Fibroblast of pulmonary artery (primary cell): Measurements from ENCODE around the gene PTMA.

Experiments used
- DNase-seq: peaks from one replicate; pipeline ENCODE4 v3.0.0-alpha.2; 2010; ENCODE audit warnings: low read depth
- H3K4me3 ChIP-seq: replicated peaks from 2 replicates; pipeline ENCODE4 v1.5.1; 2011; ENCODE audit warnings: low read depth, mild to moderate bottlenecking, control low read depth, low read length, moderate library complexity
- TF ChIP-seq, protein P1 (sequence below): IDR thresholded peaks from 2 replicates; pipeline ENCODE4 v1.5.1; 2011; ENCODE audit warnings: mild to moderate bottlenecking, control low read depth, low read length, inconsistent platforms; ENCODE audit errors: missing control alignments

PTMA gene

DNA sequence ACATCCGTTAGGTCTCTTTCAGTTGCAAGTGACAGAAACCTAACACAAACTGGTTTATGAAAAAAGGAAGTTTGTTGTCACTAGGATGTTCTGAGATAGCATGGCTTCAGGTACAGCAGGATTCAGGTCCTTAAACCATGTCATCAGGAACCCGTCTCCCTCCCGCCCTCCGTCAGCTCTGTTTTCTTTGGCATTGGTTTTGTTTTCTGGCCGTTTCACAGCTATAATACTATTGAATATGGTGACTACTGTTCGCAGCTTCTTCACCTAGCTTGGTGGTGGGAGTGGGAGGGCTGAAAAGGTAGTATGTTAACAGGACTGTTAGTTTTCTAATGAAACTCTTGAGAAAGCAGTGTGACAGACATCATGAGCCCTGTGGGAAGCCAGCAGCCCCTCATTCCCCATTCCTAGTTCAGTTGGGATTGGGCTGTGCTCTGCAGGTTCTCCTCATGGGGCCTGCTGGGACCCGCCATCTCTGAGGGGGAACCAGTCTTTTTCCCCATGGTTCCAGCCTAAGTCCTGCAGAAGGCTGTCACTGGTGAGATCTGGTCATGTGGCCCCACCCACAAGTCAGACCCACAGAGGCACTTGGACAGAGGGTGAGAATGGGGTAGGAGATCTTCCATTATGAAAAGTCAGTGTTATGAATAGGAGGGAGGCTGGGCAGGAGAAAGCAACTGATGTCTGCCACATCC is 12.1 kb downstream of the PTMA start:
- TF ChIP-seq, protein P1, sequence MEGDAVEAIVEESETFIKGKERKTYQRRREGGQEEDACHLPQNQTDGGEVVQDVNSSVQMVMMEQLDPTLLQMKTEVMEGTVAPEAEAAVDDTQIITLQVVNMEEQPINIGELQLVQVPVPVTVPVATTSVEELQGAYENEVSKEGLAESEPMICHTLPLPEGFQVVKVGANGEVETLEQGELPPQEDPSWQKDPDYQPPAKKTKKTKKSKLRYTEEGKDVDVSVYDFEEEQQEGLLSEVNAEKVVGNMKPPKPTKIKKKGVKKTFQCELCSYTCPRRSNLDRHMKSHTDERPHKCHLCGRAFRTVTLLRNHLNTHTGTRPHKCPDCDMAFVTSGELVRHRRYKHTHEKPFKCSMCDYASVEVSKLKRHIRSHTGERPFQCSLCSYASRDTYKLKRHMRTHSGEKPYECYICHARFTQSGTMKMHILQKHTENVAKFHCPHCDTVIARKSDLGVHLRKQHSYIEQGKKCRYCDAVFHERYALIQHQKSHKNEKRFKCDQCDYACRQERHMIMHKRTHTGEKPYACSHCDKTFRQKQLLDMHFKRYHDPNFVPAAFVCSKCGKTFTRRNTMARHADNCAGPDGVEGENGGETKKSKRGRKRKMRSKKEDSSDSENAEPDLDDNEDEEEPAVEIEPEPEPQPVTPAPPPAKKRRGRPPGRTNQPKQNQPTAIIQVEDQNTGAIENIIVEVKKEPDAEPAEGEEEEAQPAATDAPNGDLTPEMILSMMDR = no peak
- no peak overlapping the region for H3K4me3 ChIP-seq
- no peak for DNase-seq

DNA sequence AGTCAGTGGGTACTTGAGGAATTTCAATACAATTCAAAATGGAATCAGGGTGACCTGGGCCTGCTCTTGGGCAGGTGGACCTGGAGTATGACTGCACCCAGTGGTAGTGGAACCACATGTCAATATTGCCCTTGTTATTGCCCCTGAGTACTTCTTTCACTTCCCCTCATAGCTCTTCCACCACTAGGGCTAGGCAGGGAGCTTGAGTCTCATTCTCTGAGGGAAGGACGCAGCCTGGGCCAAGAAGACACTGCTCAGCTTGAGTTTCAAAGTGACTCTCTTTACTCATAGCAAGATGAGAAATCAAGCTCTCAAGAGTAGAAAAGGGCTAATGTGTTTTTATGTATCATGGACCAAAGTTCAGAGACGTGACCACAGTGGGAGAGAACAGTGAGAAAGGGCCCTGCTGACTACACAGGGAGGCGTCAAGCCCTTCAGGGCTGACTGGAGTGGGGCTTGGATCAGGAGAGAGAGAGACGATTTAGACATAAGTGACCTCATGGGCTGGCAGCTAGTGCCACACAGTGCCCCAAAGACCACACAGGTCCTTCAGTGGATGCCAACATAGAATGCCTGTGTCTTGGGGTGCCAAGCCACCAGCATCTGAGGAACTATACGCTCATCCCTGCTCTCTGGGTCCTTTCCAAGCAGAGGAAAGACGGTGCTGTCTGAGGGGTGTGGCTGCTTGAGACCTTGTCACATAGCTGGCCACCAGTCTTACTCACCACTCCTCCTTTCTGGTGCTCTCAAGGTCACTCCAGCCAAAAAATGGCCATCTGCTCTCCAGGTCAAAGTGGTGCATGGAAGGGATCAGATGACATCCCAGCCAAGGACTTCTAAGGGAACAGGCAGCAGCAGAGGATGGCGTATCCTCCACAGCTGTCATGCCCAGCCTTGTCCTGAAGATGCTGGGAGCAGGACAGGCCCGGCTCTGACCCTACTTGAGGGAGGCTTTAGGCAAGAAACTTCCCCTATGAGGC is 13.0 kb downstream of the PTMA start:
- H3K4me3 ChIP-seq = no peak overlapping the region
- TF ChIP-seq, protein P1 = no peak
- no peak for DNase-seq

DNA sequence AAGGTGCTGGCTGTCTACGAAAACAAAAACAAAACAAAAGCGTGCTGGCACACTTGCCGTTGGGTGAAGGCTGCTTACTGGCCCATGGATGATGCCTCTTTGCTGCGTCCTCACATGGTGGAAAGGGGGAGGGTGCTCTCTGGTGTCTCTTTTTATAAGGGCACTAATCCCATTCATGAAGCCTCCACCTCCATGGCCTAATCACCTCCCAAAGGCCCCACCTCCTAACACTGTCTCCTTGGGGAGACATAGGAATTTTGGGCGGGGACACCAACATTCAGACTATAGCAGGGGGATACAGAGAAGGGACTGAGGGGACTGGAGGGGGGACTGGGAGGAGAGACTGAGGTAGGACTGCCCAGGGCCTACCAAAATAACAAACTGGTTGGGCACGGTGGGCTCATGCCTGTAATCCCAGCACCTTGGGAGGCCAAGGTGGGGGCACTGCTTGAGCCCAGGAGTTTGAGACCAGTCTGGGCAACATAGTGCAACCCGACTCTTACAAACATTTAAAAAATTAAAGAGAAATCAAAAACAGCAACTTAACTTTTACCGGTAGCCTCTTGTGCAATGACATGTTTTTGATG is 14.5 kb downstream of the PTMA start:
- TF ChIP-seq, protein P1 = no peak
- H3K4me3 ChIP-seq = no peak overlapping the region
- no peak for DNase-seq

DNA sequence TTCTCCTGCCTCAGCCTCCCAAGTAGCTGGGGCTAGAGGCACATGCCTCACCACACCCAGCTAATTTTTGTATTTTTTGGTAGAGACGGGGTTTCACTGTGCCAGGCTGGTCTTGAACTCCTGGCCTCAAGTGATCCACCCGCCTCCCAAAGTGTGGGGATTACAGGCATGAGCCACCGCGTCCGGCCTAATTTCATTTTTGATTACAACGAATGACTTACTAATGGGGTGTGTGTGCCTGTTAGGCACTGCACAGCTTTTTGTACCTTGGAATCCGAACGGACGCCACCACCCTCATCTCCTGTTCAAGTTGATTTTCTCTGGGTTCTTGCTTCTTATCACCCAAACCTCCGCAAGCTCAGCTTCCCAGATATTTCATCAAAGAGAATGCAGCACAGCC is 17.2 kb downstream of the PTMA start:
- TF ChIP-seq, protein P1 = no peak
- DNase-seq = no peak
- no peak overlapping the region for H3K4me3 ChIP-seq

DNA sequence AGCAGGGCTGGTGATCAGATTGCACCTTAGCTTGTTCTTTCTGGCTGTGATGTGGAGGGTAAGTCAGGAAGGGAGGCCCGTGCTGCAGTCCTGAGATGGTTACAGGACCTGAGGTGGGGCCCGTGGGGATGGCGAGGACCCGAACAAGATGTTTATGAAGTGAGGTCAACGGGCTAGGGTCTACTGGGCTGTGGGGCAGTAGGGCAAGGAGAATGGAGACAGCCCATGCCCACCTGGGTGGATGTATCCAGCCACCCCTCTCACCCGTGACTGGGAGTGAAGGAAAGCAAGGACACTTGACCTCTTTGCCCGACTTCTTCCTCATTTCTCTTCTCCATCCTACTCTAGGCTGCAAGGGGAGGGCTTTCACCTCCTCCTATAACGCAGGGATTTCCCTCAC is 18.0 kb downstream of the PTMA start:
- no peak overlapping the region for H3K4me3 ChIP-seq
- TF ChIP-seq, protein P1 = no peak
- DNase-seq = no peak

DNA sequence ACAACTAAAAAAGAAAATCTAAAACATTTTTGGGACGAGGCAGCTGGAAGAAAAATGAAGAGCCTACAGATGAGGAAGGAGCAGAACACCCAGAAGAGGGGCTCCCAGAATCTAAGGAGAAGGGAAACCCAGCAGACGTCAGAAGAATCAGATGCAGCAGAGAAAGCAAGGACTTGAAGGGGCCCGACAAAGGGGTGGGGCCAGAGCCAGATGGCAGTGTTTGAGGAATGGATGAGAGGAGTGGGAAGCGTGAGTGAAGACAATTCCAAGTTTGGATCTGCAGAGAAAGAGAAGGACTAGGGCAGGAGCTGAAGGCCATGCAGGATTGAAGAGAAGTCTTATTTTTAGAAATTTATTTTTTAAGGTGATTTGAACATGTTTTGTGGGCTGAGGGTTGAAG is 19.3 kb downstream of the PTMA start:
- TF ChIP-seq, protein P1 = no peak
- DNase-seq = no peak
- H3K4me3 ChIP-seq = no peak overlapping the region
